IMR-90 (cell line): ENCODE results near the gene IRF5. TPM values are rescaled to one million over a fixed set of nuclear protein-coding genes. Genes with fewer than 3 reads are reported as not detected.
A peak's percentile ranks its signal among the peaks of the same experiment; 100 is the strongest.

ENCODE experiments used
- ATAC-seq: fragments of 200-7000 bp; cut with Tn5 transposase; 2 replicates; pipeline ENCODE4 v1.9.1; 2020; ENCODE audit warnings: low read depth, mild to moderate bottlenecking, moderate library complexity
- BruUV-seq: library from RNA; stranded (reverse); fragments of 400-500 nt; replicated peaks from 2 replicates; lab custom pipeline; 2021; lab: Mats Ljungman, UMichigan
- CTCF ChIA-PET: fragments of 300-600 bp; formaldehyde crosslinking; extraction: SDS; loops from one replicate; lab custom pipeline; 2021; ENCODE audit warnings: antibody characterized with exemption; lab: Yijun Ruan, JAX
- POLR2A ChIA-PET: fragments of 300-600 bp; sonication (Branson Sonifier 250); formaldehyde crosslinking; loops from one replicate; lab custom pipeline; 2022; ENCODE audit warnings: antibody characterized with exemption; ENCODE audit not compliant: unreplicated experiment; lab: Charles Lee
- DNase-seq: peaks from one replicate; pipeline ENCODE4 v3.0.0; 2013
- H2AFZ ChIP-seq: replicated peaks from 2 replicates; pipeline ENCODE3; 2013; ENCODE audit warnings: low read length, mild to moderate bottlenecking; ENCODE audit not compliant: poor library complexity
- H2AK5ac ChIP-seq: 2 replicates; pipeline ENCODE4 v1.6.1; 2013; ENCODE audit warnings: low read depth, low read length, inconsistent platforms
- H2AK9ac ChIP-seq: replicated peaks from 2 replicates; pipeline ENCODE3; 2013; ENCODE audit warnings: mild to moderate bottlenecking, low read depth, low read length, moderate library complexity; ENCODE audit not compliant: poor library complexity
- H2BK120ac ChIP-seq: 2 replicates; pipeline ENCODE4 v1.6.1; 2013; ENCODE audit warnings: low read depth, low read length, inconsistent platforms
- H2BK15ac ChIP-seq: 3 replicates; pipeline ENCODE4 v1.6.1; 2013; ENCODE audit warnings: low read depth, low read length, inconsistent platforms
- H2BK20ac ChIP-seq: 2 replicates; pipeline ENCODE4 v1.6.1; 2013; ENCODE audit warnings: low read depth, mild to moderate bottlenecking, inconsistent platforms, low read length, moderate library complexity
- H2BK5ac ChIP-seq: 2 replicates; pipeline ENCODE4 v1.6.1; 2013; ENCODE audit warnings: mild to moderate bottlenecking, low read depth, low read length, inconsistent platforms; ENCODE audit not compliant: poor library complexity, severe bottlenecking
- H3K14ac ChIP-seq: replicated peaks from 2 replicates; pipeline ENCODE4 v1.6.1; 2013; ENCODE audit warnings: low read depth, low read length, inconsistent platforms
- H3K18ac ChIP-seq: 2 replicates; pipeline ENCODE4 v1.6.1; 2013; ENCODE audit warnings: low read depth, low read length, control low read depth
- H3K23ac ChIP-seq: 2 replicates; pipeline ENCODE4 v1.6.1; 2013; ENCODE audit warnings: low read depth, low read length, inconsistent platforms
- H3K27ac ChIP-seq: 2 replicates; pipeline ENCODE4 v1.5.1; 2013; ENCODE audit warnings: mild to moderate bottlenecking, control low read depth, low read length; ENCODE audit not compliant: insufficient read depth
- H3K27me3 ChIP-seq: 2 replicates; pipeline ENCODE4 v1.6.1; 2013; ENCODE audit warnings: low read length; ENCODE audit not compliant: control insufficient read depth, insufficient read depth
- H3K36me3 ChIP-seq: 2 replicates; pipeline ENCODE4 v1.6.1; 2013; ENCODE audit warnings: low read length, mixed read lengths; ENCODE audit not compliant: control insufficient read depth, insufficient read depth
- H3K4ac ChIP-seq: 2 replicates; pipeline ENCODE4 v1.6.1; 2013; ENCODE audit warnings: low read depth, low read length, inconsistent platforms
- H3K4me1 ChIP-seq: 2 replicates; pipeline ENCODE4 v1.6.1; 2013; ENCODE audit warnings: low read length, mixed read lengths; ENCODE audit not compliant: control insufficient read depth, insufficient read depth
- H3K4me2 ChIP-seq: 2 replicates; pipeline ENCODE4 v1.6.1; 2013; ENCODE audit warnings: low read depth, mild to moderate bottlenecking, control low read depth, low read length, moderate library complexity
- H3K4me3 ChIP-seq: 2 replicates; pipeline ENCODE4 v1.5.1; 2013; ENCODE audit warnings: low read depth, mild to moderate bottlenecking, control low read depth, low read length, moderate library complexity; ENCODE audit not compliant: insufficient read depth
- H3K56ac ChIP-seq: 2 replicates; pipeline ENCODE4 v1.6.1; 2013; ENCODE audit warnings: low read length, inconsistent platforms; ENCODE audit not compliant: insufficient read depth; ENCODE audit errors: extremely low read depth
- H3K79me1 ChIP-seq, 2 experiments: 2 replicates each; pipeline ENCODE4 v1.6.1; 2013; ENCODE audit warnings: low read length in 2 of 2, inconsistent platforms in 1 of 2, low read depth in 1 of 2
- H3K9ac ChIP-seq: 2 replicates; pipeline ENCODE4 v1.6.1; 2013; ENCODE audit warnings: low read depth, low read length, control low read depth
- H3K9me1 ChIP-seq: 2 replicates; pipeline ENCODE4 v1.6.1; 2013; ENCODE audit warnings: low read length, inconsistent platforms; ENCODE audit not compliant: insufficient read depth
- H3K9me3 ChIP-seq: 2 replicates; pipeline ENCODE4 v1.6.1; 2013; ENCODE audit warnings: low read length; ENCODE audit not compliant: control insufficient read depth, insufficient read depth
- H4K20me1 ChIP-seq: 2 replicates; pipeline ENCODE4 v1.6.1; 2013; ENCODE audit warnings: low read length, inconsistent platforms; ENCODE audit not compliant: insufficient read depth
- H4K5ac ChIP-seq: 2 replicates; pipeline ENCODE4 v1.6.1; 2013; ENCODE audit warnings: mild to moderate bottlenecking, low read depth, low read length, control low read depth
- H4K8ac ChIP-seq, 2 experiments: 2 replicates each; pipeline ENCODE4 v1.6.1; 2013; ENCODE audit warnings: low read depth in 2 of 2, low read length in 2 of 2, control low read depth in 1 of 2, inconsistent platforms in 1 of 2
- H4K91ac ChIP-seq: 2 replicates; pipeline ENCODE4 v1.6.1; 2013; ENCODE audit warnings: low read depth, low read length, inconsistent platforms; ENCODE audit not compliant: insufficient read depth
- BHLHE40 ChIP-seq: fragments of 150-350 bp; IDR thresholded peaks from 2 replicates; pipeline ENCODE4 v1.6.1; 2016; ENCODE audit warnings: mild to moderate bottlenecking, low read depth, low read length
- CEBPB ChIP-seq: IDR thresholded peaks from 2 replicates; pipeline ENCODE4 v1.6.1; 2012; ENCODE audit warnings: low read depth, low read length, improper control_type of control experiment
- CHD1 ChIP-seq: IDR thresholded peaks from 2 replicates; pipeline ENCODE4 v1.6.1; 2012; ENCODE audit warnings: low read depth, low read length, improper control_type of control experiment
- ELK1 ChIP-seq: fragments of 150-350 bp; IDR thresholded peaks from 2 replicates; pipeline ENCODE4 v1.6.1; 2016; ENCODE audit warnings: low read depth, mild to moderate bottlenecking, low read length, moderate library complexity, borderline replicate concordance
- FOS ChIP-seq: fragments of 150-350 bp; IDR thresholded peaks from 2 replicates; pipeline ENCODE4 v1.6.1; 2016; ENCODE audit warnings: low read depth, low read length
- MAFK ChIP-seq: IDR thresholded peaks from 2 replicates; pipeline ENCODE4 v1.6.1; 2012; ENCODE audit warnings: low read depth, low read length, improper control_type of control experiment
- MAZ ChIP-seq: IDR thresholded peaks from 2 replicates; pipeline ENCODE4 v1.6.1; 2012; ENCODE audit warnings: low read depth, mild to moderate bottlenecking, low read length, improper control_type of control experiment, moderate library complexity, borderline replicate concordance
- MXI1 ChIP-seq: IDR thresholded peaks from 2 replicates; pipeline ENCODE4 v1.6.1; 2012; ENCODE audit warnings: low read depth, mild to moderate bottlenecking, low read length, moderate library complexity, borderline replicate concordance
- NFE2L2 ChIP-seq: fragments of 150-350 bp; IDR thresholded peaks from 2 replicates; pipeline ENCODE4 v1.6.1; 2016; ENCODE audit warnings: low read depth, mild to moderate bottlenecking, low read length
- POLR2A ChIP-seq: IDR thresholded peaks from 2 replicates; pipeline ENCODE4 v1.6.1; 2012; ENCODE audit warnings: mild to moderate bottlenecking, low read depth, low read length
- RAD21 ChIP-seq: IDR thresholded peaks from 2 replicates; pipeline ENCODE4 v1.6.1; 2012; ENCODE audit warnings: low read length, improper control_type of control experiment
- RCOR1 ChIP-seq: IDR thresholded peaks from 2 replicates; pipeline ENCODE4 v1.6.1; 2012; ENCODE audit warnings: mild to moderate bottlenecking, low read length, improper control_type of control experiment; ENCODE audit not compliant: insufficient replicate concordance
- RFX5 ChIP-seq: IDR thresholded peaks from 2 replicates; pipeline ENCODE4 v1.8.0; 2012; ENCODE audit warnings: low read depth, mild to moderate bottlenecking, low read length, moderate library complexity
- SMC3 ChIP-seq: fragments of 150-350 bp; IDR thresholded peaks from 2 replicates; pipeline ENCODE4 v1.6.1; 2016; ENCODE audit warnings: low read depth, mild to moderate bottlenecking, antibody characterized with exemption, low read length, moderate library complexity
- USF2 ChIP-seq: fragments of 150-350 bp; IDR thresholded peaks from 2 replicates; pipeline ENCODE4 v1.6.1; 2017; ENCODE audit warnings: mild to moderate bottlenecking, antibody characterized with exemption, low read length, low read depth
- WGBS, 2 experiments: methylation state at CpG; one replicate each; pipeline versions ENCODE4 v1.1.5 to v1.1.7; 2013; ENCODE audit warnings: missing lambda C conversion rate in 2 of 2; ENCODE audit not compliant: insufficient read length in 1 of 2; ENCODE audit errors: extremely low coverage in 2 of 2; 5-methylcytosine and 5-hydroxymethylcytosine counted together
- dilution Hi-C: fragments of 300-500 bp; cut with HindIII; formaldehyde crosslinking; loops from one replicate; pipeline ENCODE4 v1.14.3; 2018; ENCODE audit warnings: low sequenced_read_pairs; ENCODE audit not compliant: unreplicated experiment
- in situ Hi-C: fragments of 300-500 bp; cut with MboI; formaldehyde crosslinking; loops from 3 replicates; pipeline ENCODE4 v1.14.3; 2019; ENCODE audit warnings: low sequenced_read_pairs, inconsistent platforms, mixed read lengths
- intact Hi-C: fragments of 100-400 bp; cut with micrococcal nuclease; formaldehyde crosslinking; loops from 2 replicates; pipeline ENCODE4 v1.10.0; 2022
- polyA plus RNA-seq, 3 experiments: library from polyadenylated mRNA; depleted of rRNA; stranded (reverse); fragments of >200 nt; gene quantifications; 2 replicates each; pipeline ENCODE4 v1.2.3, GENCODE V29; 2012; ENCODE audit warnings: low replicate concordance in 1 of 3
- total RNA-seq: library from RNA; depleted of rRNA; stranded (reverse); fragments of >200 nt; gene quantifications from 2 replicates; pipeline ENCODE4 v1.2.3, GENCODE V29; 2012
- TF ChIP-seq, protein P1 (sequence below): conservative IDR thresholded peaks from 2 replicates; pipeline ENCODE4 v1.5.1; 2012; ENCODE audit warnings: mild to moderate bottlenecking, low read depth, low read length, improper control_type of control experiment

IRF5 gene
- total and polyA plus RNA-seq, 2 of the 4 experiments (the other 2 are of a cell fraction): 0.14 to 0.18 TPM

DNA sequence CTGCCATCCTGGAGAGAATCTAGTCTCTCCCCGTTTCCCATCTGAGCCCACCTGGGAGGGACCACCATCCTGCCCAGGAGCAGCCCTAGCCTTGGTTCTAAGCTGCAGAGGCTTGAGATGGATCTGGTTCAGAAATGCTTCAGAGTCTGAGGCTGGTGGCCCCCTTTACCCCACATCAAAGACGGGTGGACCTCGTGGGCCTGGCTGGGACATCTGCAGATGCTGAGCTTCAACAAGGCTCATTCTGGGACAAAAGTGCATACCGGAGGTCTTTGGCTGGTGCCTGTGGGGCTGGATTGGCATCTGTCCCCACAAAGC, 4.9 kb upstream of the IRF5 start:
- no peak overlapping the region for H4K5ac ChIP-seq
- ChIA-PET POLR2A (no interaction called here), CTCF (no interaction called here)
- no peak overlapping the region for H2AK9ac ChIP-seq
- no peaks in the 10 kb centered on the region for H3K79me1 ChIP-seq
- dilution Hi-C loops (no loop called here), intact Hi-C loops (no loop called here), in situ Hi-C loops (no loop called here)
- H3K4me3 ChIP-seq: no peak overlapping the region
- H3K27me3 ChIP-seq: peaks cover 78% of the 10 kb centered on the region
- H2BK20ac ChIP-seq: no peak overlapping the region
- no peak for TF ChIP-seq NFE2L2
- no peak for TF ChIP-seq MAFK
- no peak for TF ChIP-seq RFX5
- TF ChIP-seq RCOR1: no peak
- TF ChIP-seq POLR2A: no peak
- TF ChIP-seq FOS: no peak
- TF ChIP-seq SMC3: no peak
- TF ChIP-seq MXI1: no peak
- no peak for TF ChIP-seq CEBPB
- TF ChIP-seq ELK1: no peak
- TF ChIP-seq, protein P1, sequence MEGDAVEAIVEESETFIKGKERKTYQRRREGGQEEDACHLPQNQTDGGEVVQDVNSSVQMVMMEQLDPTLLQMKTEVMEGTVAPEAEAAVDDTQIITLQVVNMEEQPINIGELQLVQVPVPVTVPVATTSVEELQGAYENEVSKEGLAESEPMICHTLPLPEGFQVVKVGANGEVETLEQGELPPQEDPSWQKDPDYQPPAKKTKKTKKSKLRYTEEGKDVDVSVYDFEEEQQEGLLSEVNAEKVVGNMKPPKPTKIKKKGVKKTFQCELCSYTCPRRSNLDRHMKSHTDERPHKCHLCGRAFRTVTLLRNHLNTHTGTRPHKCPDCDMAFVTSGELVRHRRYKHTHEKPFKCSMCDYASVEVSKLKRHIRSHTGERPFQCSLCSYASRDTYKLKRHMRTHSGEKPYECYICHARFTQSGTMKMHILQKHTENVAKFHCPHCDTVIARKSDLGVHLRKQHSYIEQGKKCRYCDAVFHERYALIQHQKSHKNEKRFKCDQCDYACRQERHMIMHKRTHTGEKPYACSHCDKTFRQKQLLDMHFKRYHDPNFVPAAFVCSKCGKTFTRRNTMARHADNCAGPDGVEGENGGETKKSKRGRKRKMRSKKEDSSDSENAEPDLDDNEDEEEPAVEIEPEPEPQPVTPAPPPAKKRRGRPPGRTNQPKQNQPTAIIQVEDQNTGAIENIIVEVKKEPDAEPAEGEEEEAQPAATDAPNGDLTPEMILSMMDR: no peak
- no peak for TF ChIP-seq USF2
- no peak for TF ChIP-seq RAD21
- no peak for TF ChIP-seq MAZ
- TF ChIP-seq BHLHE40: no peak
- no peak for TF ChIP-seq CHD1
- DNase-seq: no peak
- no peak overlapping the region for H2BK5ac ChIP-seq
- peak overlapping the region; percentile 5 for H2AFZ ChIP-seq
- no peak overlapping the region for H4K8ac ChIP-seq
- no peaks in the 10 kb centered on the region for H3K9me3 ChIP-seq
- H3K9me1 ChIP-seq: no peaks in the 10 kb centered on the region
- no peak overlapping the region for H3K14ac ChIP-seq
- no peak overlapping the region for H2BK15ac ChIP-seq
- 100% methylated on average over 1 of the region's 4 CpGs; no CpG with 5 or more reads in 1 of the 2 experiments for WGBS, 2 experiments
- no peaks in the 10 kb centered on the region for H3K36me3 ChIP-seq
- H3K27ac ChIP-seq: no peak overlapping the region
- no peak overlapping the region for H2BK120ac ChIP-seq
- no peak overlapping the region for H3K4ac ChIP-seq
- BruUV-seq: no TSS peak
- no peaks in the 10 kb centered on the region; the same call in 1 of the 2 replicates for H3K4me1 ChIP-seq
- H3K56ac ChIP-seq: no peak overlapping the region
- H2AK5ac ChIP-seq: no peak overlapping the region
- H4K91ac ChIP-seq: no peak overlapping the region
- H4K20me1 ChIP-seq: no peaks in the 10 kb centered on the region; the same call in 1 of the 2 replicates
- no peak overlapping the region for H3K9ac ChIP-seq
- no peak overlapping the region for H3K23ac ChIP-seq
- no peak overlapping the region for H3K4me2 ChIP-seq
- H3K18ac ChIP-seq: no peak overlapping the region
- no peak for ATAC-seq
